ENCODE results near the gene HAT1. TPM values are rescaled to one million over a fixed set of nuclear protein-coding genes. Genes with fewer than 3 reads are reported as not detected.
"Not testable (repeated sequence)": the region's sequence is repeated elsewhere in the genome, so short reads cannot be mapped to it uniquely, and the experiment has no call there.

Gene HAT1
- total RNA-seq, 8 experiments from 2014 or later = 22.8 to 92.1 (median 42.2) TPM

- Histone ChIP-seq H3K4me1 (replicated peaks in 1 of 2) (peaks cover 9 to 13% of the 10 kb centered on the region in 2 donors), H3K4me3 (no peak overlapping the region), H3K27ac (no peak overlapping the region)
- WGBS, 10 experiments = 75 to 100% (median 93%) methylated on average over 2 to 5 of the region's 5 CpGs; no CpG with 5 or more reads in 1 of the 10 experiments
- in situ Hi-C loops (cut with MboI; ENCODE audit: low pct_unique_long_range_greater_than_20kb in 2 of 9, low sequenced_read_pairs in 9 of 9, unreplicated experiment in 9 of 9) = no loop called here
- no peak for ATAC-seq (replicated peaks in 6 of 8)
Observed at GRCh38 chr2:171996021-171996420, 73.8 kb downstream of the HAT1 start.

- H3K4me3 ChIP-seq; H3K27ac ChIP-seq; in situ Hi-C loops (cut with MboI; ENCODE audit: low pct_unique_long_range_greater_than_20kb in 2 of 9, low sequenced_read_pairs in 9 of 9, unreplicated experiment in 9 of 9); ATAC-seq (replicated peaks in 6 of 8): not testable (repeated sequence)
- 62 to 100% (median 73%) methylated on average over 1 to 5 of the region's 5 CpGs; no CpG with 5 or more reads in 3 of the 10 experiments for WGBS, 10 experiments
- peaks cover 9 to 13% of the 10 kb centered on the region in 2 donors for H3K4me1 ChIP-seq (replicated peaks in 1 of 2)
Observed at GRCh38 chr2:171997031-171997430, 74.8 kb downstream of the HAT1 start.

GRCh38 chr2:171999161-171999560 is 76.9 kb downstream of the HAT1 start:
- peak in 2 of 8 experiments; percentile 1 to 4 for ATAC-seq (replicated peaks in 6 of 8)
- Histone ChIP-seq H3K4me1 (replicated peaks in 1 of 2) (peaks cover 9 to 13% of the 10 kb centered on the region in 2 donors), H3K4me3 (peak overlapping the region; percentile 57 to 97 (median 68)), H3K27ac (no peak overlapping the region)
- in situ Hi-C loops (cut with MboI; ENCODE audit: low pct_unique_long_range_greater_than_20kb in 2 of 9, low sequenced_read_pairs in 9 of 9, unreplicated experiment in 9 of 9) = no loop called here
- 0 to 100% (median 67%) methylated on average over 1 to 4 of the region's 4 CpGs; no CpG with 5 or more reads in 1 of the 10 experiments for WGBS, 10 experiments

- H3K27ac ChIP-seq = peak within 1 kb of the TSS; percentile 43 to 65
- H3K4me3 ChIP-seq = peak within 1 kb of the TSS; percentile 57 to 97 (median 68)
- in situ Hi-C loops (cut with MboI; ENCODE audit: low pct_unique_long_range_greater_than_20kb in 2 of 9, low sequenced_read_pairs in 9 of 9, unreplicated experiment in 9 of 9) = no loop called here
- peaks cover 9 to 13% of the 10 kb centered on the region in 2 donors for H3K4me1 ChIP-seq (replicated peaks in 1 of 2)
- 0 to 20% (median 0%) methylated on average over 1 to 27 of the region's 73 CpGs for WGBS, 10 experiments
- ATAC-seq (replicated peaks in 6 of 8) = peak; percentile 96 to 100 (median 100)
Observed at GRCh38 chr2:171999604-172000469, 77.6 kb downstream of the HAT1 start, which contains the start of gene METAP1D. Gene METAP1D, plus strand, starts transcription at chr2:171999953. Its CDS starts 17 bp downstream, at chr2:171999970.

GRCh38 chr2:172000696-172001361 is 78.6 kb downstream of the HAT1 start:
- H3K27ac ChIP-seq = no peak overlapping the region
- peak overlapping the region in 2 of 5 donors; percentile 70 to 97 for H3K4me3 ChIP-seq
- peaks cover 9 to 13% of the 10 kb centered on the region in 2 donors for H3K4me1 ChIP-seq (replicated peaks in 1 of 2)
- WGBS, 10 experiments = 60 to 100% (median 89%) methylated on average over 1 to 13 of the region's 13 CpGs
- in situ Hi-C loops (cut with MboI; ENCODE audit: low pct_unique_long_range_greater_than_20kb in 2 of 9, low sequenced_read_pairs in 9 of 9, unreplicated experiment in 9 of 9) = no loop called here
- no peak for ATAC-seq (replicated peaks in 6 of 8)

- in situ Hi-C loops (cut with MboI; ENCODE audit: low pct_unique_long_range_greater_than_20kb in 2 of 9, low sequenced_read_pairs in 9 of 9, unreplicated experiment in 9 of 9) = no loop called here
- peaks cover 2 to 4% of the 10 kb centered on the region in 2 donors for H3K4me1 ChIP-seq (replicated peaks in 1 of 2)
- 100% methylated on average over 1 of the region's 1 CpG; no CpG with 5 or more reads in 9 of the 10 experiments for WGBS, 10 experiments
- ATAC-seq (replicated peaks in 6 of 8) = no peak
- H3K4me3 ChIP-seq = no peak overlapping the region
- no peak overlapping the region for H3K27ac ChIP-seq
Observed at GRCh38 chr2:172007372-172007771, 85.1 kb downstream of the HAT1 start.

- H3K4me1 ChIP-seq (replicated peaks in 1 of 2) = peaks cover 10 to 19% of the 10 kb centered on the region in 2 donors
- no peak for ATAC-seq (replicated peaks in 6 of 8)
- WGBS, 10 experiments = 81 to 100% (median 94%) methylated on average over 1 to 4 of the region's 4 CpGs
- no peak overlapping the region for H3K27ac ChIP-seq
- in situ Hi-C loops (cut with MboI; ENCODE audit: low pct_unique_long_range_greater_than_20kb in 2 of 9, low sequenced_read_pairs in 9 of 9, unreplicated experiment in 9 of 9) = no loop called here
- no peak overlapping the region for H3K4me3 ChIP-seq
Observed at GRCh38 chr2:172009823-172010222, 87.6 kb downstream of the HAT1 start.

GRCh38 chr2:172011812-172012575 is 89.7 kb downstream of the HAT1 start:
- H3K27ac ChIP-seq = no peak overlapping the region
- in situ Hi-C loops (cut with MboI; ENCODE audit: low pct_unique_long_range_greater_than_20kb in 2 of 9, low sequenced_read_pairs in 9 of 9, unreplicated experiment in 9 of 9) = no loop called here
- WGBS, 10 experiments = 43 to 91% (median 63%) methylated on average over 1 to 7 of the region's 11 CpGs
- peak in 1 of 8 experiments; percentile 20 for ATAC-seq (replicated peaks in 6 of 8)
- peaks cover 10 to 19% of the 10 kb centered on the region in 2 donors for H3K4me1 ChIP-seq (replicated peaks in 1 of 2)
- H3K4me3 ChIP-seq = no peak overlapping the region

- ATAC-seq (replicated peaks in 6 of 8) = peak in 6 of 8 experiments; percentile 16 to 86 (median 44)
- WGBS, 10 experiments = 0 to 90% (median 59%) methylated on average over 1 to 8 of the region's 9 CpGs; no CpG with 5 or more reads in 1 of the 10 experiments
- in situ Hi-C loops (cut with MboI; ENCODE audit: low pct_unique_long_range_greater_than_20kb in 2 of 9, low sequenced_read_pairs in 9 of 9, unreplicated experiment in 9 of 9) = no loop called here
- H3K4me1 ChIP-seq (replicated peaks in 1 of 2) = peaks cover 10 to 19% of the 10 kb centered on the region in 2 donors
- H3K4me3 ChIP-seq = no peak overlapping the region
- H3K27ac ChIP-seq = peak overlapping the region; percentile 12 to 56
Observed at GRCh38 chr2:172012677-172013391, 90.6 kb downstream of the HAT1 start.

- H3K27ac ChIP-seq = peak overlapping the region; percentile 12 to 56
- 18 to 100% (median 48%) methylated on average over 2 to 4 of the region's 4 CpGs for WGBS, 10 experiments
- H3K4me3 ChIP-seq = no peak overlapping the region
- ATAC-seq (replicated peaks in 6 of 8) = peak in 5 of 8 experiments; percentile 49 to 91 (median 75)
- peaks cover 10 to 19% of the 10 kb centered on the region in 2 donors for H3K4me1 ChIP-seq (replicated peaks in 1 of 2)
- in situ Hi-C loops (cut with MboI; ENCODE audit: low pct_unique_long_range_greater_than_20kb in 2 of 9, low sequenced_read_pairs in 9 of 9, unreplicated experiment in 9 of 9) = no loop called here
Observed at GRCh38 chr2:172013396-172013795, 91.1 kb downstream of the HAT1 start.

- no peak overlapping the region for H3K27ac ChIP-seq
- 27 to 60% (median 45%) methylated on average over 2 to 8 of the region's 8 CpGs for WGBS, 10 experiments
- peak in 1 of 8 experiments; percentile 75 for ATAC-seq (replicated peaks in 6 of 8)
- in situ Hi-C loops (cut with MboI; ENCODE audit: low pct_unique_long_range_greater_than_20kb in 2 of 9, low sequenced_read_pairs in 9 of 9, unreplicated experiment in 9 of 9) = no loop called here
- H3K4me3 ChIP-seq = no peak overlapping the region
- H3K4me1 ChIP-seq (replicated peaks in 1 of 2) = peaks cover 0 to 10% of the 10 kb centered on the region in 2 donors
Observed at GRCh38 chr2:172021074-172021931, 99.0 kb downstream of the HAT1 start.

All from motor neuron (in vitro differentiated cells).